ENCODE results near the gene CRIM1. TPM values are rescaled to one million over a fixed set of nuclear protein-coding genes. Genes with fewer than 3 reads are reported as not detected.

The CRIM1 gene
- total RNA-seq, 1 donor from 2014 or later: 25.8 TPM

- peaks cover 44% of the 10 kb centered on the region for H3K36me3 Mint-ChIP-seq (ENCODE audit: insufficient read depth)
- no peak overlapping the region for H3K27ac Mint-ChIP-seq
- TF ChIP-seq, protein P1, sequence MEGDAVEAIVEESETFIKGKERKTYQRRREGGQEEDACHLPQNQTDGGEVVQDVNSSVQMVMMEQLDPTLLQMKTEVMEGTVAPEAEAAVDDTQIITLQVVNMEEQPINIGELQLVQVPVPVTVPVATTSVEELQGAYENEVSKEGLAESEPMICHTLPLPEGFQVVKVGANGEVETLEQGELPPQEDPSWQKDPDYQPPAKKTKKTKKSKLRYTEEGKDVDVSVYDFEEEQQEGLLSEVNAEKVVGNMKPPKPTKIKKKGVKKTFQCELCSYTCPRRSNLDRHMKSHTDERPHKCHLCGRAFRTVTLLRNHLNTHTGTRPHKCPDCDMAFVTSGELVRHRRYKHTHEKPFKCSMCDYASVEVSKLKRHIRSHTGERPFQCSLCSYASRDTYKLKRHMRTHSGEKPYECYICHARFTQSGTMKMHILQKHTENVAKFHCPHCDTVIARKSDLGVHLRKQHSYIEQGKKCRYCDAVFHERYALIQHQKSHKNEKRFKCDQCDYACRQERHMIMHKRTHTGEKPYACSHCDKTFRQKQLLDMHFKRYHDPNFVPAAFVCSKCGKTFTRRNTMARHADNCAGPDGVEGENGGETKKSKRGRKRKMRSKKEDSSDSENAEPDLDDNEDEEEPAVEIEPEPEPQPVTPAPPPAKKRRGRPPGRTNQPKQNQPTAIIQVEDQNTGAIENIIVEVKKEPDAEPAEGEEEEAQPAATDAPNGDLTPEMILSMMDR (IDR thresholded peaks at IDR 0.05; ENCODE audit: unreplicated experiment): no peak
- peaks cover 11% of the 10 kb centered on the region for H3K4me1 Mint-ChIP-seq (ENCODE audit: low read depth)
- H3K4me3 Mint-ChIP-seq (ENCODE audit: low read depth): no peak overlapping the region
- H3K9me3 Mint-ChIP-seq (ENCODE audit: low read depth): no peaks in the 10 kb centered on the region
- DNase-seq (ENCODE audit: low spot score, unreplicated experiment): no peak
- no peaks in the 10 kb centered on the region for H3K27me3 Mint-ChIP-seq
Measured at GRCh38 chr2:36582538-36582937, 227.0 kb downstream of the CRIM1 start.

DNA sequence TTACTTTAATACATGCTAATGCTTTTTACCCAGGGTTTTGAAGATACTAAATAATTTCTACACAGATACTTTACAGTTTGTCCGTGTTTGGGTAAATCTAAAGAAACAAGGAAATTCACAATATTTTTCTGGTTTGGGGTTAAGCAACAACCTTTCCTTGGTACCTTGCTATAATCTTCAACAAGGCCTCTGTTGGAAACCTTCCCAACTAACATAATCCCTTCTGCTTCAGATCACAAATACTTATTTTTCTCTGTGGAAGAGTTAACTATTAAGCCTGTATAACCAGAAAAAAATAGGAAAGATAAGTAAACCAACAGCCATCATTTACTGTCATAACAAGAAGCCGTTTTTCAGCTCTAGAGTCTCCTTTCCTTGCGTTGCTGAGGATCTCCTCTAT is 227.4 kb downstream of the CRIM1 start:
- TF ChIP-seq, protein P1 (IDR thresholded peaks at IDR 0.05; ENCODE audit: unreplicated experiment): no peak
- H3K27ac Mint-ChIP-seq: no peak overlapping the region
- H3K4me1 Mint-ChIP-seq (ENCODE audit: low read depth): peaks cover 11% of the 10 kb centered on the region
- H3K4me3 Mint-ChIP-seq (ENCODE audit: low read depth): no peak overlapping the region
- H3K27me3 Mint-ChIP-seq: no peaks in the 10 kb centered on the region
- H3K9me3 Mint-ChIP-seq (ENCODE audit: low read depth): no peaks in the 10 kb centered on the region
- peaks cover 41% of the 10 kb centered on the region for H3K36me3 Mint-ChIP-seq (ENCODE audit: insufficient read depth)
- DNase-seq (ENCODE audit: low spot score, unreplicated experiment): no peak

DNA sequence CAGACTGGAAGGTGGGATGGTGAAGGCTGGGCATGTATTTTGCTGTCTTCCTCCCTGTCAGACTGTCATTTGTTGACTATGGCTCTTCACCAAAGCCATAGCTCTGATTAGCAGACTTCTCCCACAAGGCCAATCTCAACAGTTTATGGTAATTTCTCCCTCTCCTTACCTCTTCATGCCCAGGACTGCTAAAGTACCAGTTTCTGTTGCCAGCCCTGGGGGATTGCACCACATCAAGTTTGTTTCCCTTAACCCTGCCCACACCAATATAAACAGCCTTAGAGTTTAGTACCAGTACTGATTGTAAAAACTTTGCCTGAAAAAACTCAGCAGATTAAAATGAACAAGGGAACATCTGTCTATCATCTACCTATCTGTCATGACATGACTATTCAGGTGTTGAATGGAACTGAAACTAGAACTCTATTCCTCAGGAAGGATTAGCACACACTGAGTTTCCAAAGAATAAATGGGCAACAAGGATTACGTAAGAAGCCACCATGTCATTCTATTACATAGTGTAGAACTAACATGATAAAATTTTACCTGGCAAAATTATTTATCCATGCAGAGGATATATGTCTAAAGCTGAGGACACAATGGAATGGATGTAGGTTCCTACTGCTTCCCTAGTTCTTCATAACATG is 228.7 kb downstream of the CRIM1 start:
- TF ChIP-seq, protein P1 (IDR thresholded peaks at IDR 0.05; ENCODE audit: unreplicated experiment): no peak
- H3K9me3 Mint-ChIP-seq (ENCODE audit: low read depth): no peaks in the 10 kb centered on the region
- peaks cover 3% of the 10 kb centered on the region for H3K4me1 Mint-ChIP-seq (ENCODE audit: low read depth)
- peaks cover 30% of the 10 kb centered on the region for H3K36me3 Mint-ChIP-seq (ENCODE audit: insufficient read depth)
- peak overlapping the region; percentile 28 for H3K27ac Mint-ChIP-seq
- no peak overlapping the region for H3K4me3 Mint-ChIP-seq (ENCODE audit: low read depth)
- no peak for DNase-seq (ENCODE audit: low spot score, unreplicated experiment)
- H3K27me3 Mint-ChIP-seq: no peaks in the 10 kb centered on the region

DNA sequence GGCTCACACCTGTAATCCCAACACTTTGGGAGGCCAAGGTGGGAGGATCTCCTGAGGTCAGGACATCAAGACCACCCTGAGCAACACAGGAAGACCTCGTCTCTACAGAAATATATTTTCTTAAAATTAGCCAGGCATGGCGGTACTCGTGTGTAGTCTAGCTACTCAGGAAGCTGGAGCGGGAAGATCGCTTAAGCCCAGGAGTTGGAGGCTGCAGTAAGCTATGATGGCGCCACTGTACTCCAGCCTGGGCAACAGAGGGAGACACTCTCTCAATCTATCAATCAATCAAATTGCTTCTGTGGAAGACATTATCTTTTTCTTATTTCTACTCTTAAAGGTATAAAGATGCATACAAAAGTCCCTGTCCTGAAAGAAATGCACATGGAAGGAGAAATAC is 231.1 kb downstream of the CRIM1 start:
- no peak for DNase-seq (ENCODE audit: low spot score, unreplicated experiment)
- Mint-ChIP-seq H3K27ac (no peak overlapping the region), H3K4me3 (ENCODE audit: low read depth) (no peak overlapping the region), H3K27me3 (no peaks in the 10 kb centered on the region), H3K4me1 (ENCODE audit: low read depth) (peaks cover under 1% of the 10 kb centered on the region), H3K36me3 (ENCODE audit: insufficient read depth) (peaks cover 15% of the 10 kb centered on the region), H3K9me3 (ENCODE audit: low read depth) (no peaks in the 10 kb centered on the region)
- TF ChIP-seq, protein P1 (IDR thresholded peaks at IDR 0.05; ENCODE audit: unreplicated experiment): no peak

DNA sequence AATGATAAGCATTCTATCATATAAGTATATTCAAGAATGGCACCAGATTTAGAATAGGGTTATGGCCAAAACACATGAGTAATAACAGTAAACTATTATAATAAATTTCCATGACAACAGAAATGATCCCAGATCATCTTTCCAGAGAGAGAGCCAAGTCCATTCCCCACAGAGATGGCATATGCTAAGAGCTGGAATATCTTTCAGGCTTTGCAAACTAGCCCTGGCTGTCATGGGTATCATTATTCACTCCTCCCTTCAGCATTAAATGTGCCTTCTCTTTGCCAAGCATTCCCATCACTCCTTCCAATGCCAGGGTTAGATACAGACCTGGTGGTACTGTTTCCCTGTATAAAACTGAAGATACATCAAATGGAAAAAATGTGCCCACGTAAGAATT is 231.5 kb downstream of the CRIM1 start:
- Mint-ChIP-seq H3K36me3 (ENCODE audit: insufficient read depth) (peaks cover 13% of the 10 kb centered on the region), H3K27ac (no peak overlapping the region), H3K27me3 (no peaks in the 10 kb centered on the region), H3K4me3 (ENCODE audit: low read depth) (no peak overlapping the region), H3K4me1 (ENCODE audit: low read depth) (peaks cover 3% of the 10 kb centered on the region), H3K9me3 (ENCODE audit: low read depth) (no peaks in the 10 kb centered on the region)
- TF ChIP-seq, protein P1 (IDR thresholded peaks at IDR 0.05; ENCODE audit: unreplicated experiment): no peak
- DNase-seq (ENCODE audit: low spot score, unreplicated experiment): no peak

Measured in progenitor cell of endocrine pancreas (in vitro differentiated cells).